GM19238 (cell line): ENCODE data around the gene SERPINE3.

Experiments used
- DNase-seq: peaks from one replicate; pipeline ENCODE4 v3.0.0; 2011; ENCODE audit warnings: low spot score; ENCODE audit not compliant: insufficient read length

Gene SERPINE3

DNA sequence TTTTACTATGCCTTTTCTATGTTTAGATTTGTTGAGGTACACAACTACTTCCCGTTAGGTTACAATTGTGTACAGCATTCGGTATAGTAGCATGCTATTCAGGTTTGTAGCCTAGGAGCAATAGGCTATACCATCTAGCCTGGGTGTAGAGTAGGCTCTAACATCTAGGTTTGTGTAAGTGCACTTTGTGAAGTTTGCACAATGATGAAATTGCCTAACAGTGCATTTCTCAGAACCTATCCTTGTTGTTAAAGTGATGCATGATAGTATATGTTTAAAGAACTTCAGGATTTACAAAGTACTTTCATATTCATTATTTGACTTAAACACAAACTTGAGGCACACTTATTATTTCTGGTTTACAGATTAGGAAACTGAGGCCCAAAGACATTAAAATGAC lies 11.5 kb upstream of the SERPINE3 start:
- no peak for DNase-seq

DNA sequence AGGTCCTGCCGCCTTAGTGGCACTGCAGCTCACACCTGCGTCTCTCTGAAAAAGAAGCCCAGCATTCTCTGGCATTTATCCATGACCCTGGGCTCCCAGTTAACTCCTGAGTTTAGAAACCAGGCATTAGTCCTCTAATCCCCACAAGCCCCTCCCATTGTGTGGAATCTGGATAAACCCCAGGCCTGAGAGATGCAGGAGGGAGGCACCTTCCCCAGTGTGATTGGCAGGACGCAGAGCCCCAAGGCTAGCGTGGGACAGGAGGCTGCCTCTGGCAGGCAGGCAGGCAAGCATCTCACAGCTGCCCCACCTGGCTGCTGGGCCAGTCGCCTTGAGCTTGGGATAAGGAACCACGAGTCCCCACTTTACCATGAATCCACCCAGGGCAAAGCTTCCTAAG lies 11.0 kb upstream of the SERPINE3 start:
- DNase-seq, result no peak

DNA sequence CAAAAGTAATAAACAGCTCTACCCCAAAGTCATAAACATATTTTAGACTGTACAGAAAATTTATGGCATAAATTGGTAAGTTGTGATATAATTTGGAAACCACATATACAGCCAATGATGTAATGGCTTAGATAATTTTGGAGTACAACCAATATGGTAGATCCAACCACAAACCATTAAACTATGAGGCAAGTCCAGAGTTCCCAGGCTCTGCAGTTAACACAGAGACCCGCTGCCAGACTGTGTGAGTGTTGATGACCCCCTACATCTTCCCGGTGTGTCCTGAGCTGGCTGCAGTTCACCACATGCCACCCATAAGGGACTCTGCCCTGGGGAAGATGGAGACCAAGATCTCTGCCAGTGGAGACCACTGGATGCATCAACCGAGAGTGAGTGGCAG lies 9.9 kb upstream of the SERPINE3 start:
- DNase-seq, result no peak

DNA sequence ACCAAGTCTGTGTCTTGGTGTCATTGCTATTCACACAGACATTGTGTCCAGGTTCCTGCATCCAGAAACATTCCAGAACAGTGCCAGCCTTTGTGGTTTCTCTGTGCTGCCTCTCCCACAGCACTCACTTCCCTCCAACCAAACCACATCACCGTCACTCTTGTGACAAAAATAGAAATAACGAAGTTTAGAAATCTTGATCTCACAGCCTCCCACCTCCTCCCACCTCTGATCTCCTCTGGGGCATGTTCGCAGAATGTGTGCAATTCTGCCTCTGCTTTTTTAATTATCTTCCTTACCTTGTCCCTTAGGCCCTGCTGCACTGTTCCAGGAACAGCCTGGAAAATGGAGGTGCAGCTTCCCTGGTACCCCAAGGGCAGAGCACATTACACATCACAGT lies 8.7 kb upstream of the SERPINE3 start:
- no peak for DNase-seq

DNA sequence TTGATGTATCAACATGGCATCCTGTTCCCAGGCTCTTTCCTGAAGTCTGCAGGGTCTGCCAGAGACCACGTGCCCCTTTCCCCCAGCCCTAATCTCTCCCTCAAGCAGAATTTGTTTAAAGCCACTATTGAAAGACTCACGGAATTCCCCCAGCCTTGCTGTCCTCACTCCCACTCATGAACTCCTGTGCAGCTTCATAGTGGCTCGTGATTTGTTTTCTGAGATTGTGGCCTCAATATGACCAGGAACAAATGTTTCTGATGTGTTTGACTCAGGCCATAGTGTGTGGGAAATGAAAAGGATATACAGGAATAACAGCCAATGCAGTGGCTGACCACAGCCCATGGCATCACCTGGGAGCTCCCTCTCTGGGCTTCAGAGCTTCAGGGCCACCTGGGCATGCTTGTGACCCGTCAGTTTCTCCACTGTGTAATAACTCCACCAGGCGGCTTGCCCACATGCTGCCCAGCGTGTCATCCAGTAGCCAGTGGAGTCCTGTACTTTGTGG lies 8.1 kb upstream of the SERPINE3 start:
- DNase-seq, result no peak

DNA sequence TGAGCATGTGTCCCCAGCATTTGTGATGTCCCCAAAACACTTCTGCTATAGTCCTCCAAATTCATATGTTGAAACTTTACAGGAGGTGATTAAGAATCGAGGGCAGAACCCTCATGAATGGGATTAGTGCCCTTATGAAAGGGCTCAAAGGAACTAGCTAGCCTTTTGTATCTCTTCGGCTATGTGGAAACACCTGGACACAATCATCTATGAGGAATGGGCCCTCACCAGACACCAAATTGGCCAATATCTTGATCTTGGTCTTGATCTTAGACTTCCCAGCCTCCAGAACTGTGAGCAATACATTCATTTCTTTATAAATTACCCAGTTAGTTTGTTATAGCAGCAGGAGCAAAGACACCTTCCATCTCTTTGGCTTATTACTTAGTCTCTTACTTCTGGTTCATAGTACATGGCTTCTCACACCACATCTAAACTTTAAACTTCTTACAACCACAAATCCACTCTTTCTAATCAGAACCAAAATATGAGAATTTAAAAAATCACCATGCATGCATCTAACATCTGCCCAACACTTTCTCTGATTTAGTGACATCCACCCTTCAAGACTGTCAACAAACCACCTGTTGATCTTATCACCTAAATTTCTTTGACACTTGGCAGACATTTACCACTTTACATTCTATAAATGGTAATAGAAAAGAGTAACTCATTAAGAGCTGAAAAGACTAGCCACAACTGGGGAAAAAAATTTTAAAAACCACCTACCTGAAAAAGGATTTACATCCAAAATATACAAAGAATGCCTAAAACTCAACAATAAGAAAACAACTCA lies 6.7 kb upstream of the SERPINE3 start:
- DNase-seq, result no peak

DNA sequence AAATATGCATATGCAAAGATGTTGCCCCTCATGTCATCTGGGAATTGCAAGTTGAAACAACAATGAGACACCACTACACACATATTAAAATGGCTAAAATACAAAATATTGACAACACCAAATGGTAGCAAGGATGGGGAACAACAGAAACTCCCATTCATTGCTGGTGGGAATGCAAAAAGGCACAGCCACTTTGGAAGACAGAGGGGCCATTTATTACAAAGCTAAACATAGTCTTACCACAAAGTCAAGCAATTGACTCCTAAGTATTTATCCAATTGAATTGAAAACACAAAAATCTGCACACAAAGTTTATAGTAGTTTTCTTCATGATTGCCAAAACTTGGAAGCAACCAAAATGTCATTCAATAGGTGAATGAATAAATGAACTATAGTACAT lies 6.1 kb upstream of the SERPINE3 start:
- no peak for DNase-seq

DNA sequence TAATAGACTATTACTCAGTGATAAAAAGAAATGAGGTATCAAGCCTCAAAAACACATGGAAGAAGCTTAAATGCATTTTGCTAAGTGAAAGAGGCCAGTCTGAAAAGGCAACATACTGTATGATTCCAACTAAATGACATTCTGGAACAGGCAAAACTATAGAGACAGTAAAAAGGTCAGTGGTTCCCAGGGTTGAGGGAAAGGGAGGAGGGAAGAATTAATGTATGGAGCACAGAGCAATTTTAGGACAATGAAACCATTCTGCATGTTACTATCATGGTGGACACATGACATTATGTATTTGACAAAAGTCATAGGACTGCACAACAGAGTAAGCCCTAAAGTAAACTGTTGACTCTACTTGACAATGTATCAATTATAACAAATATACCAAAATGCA lies 5.7 kb upstream of the SERPINE3 start:
- DNase-seq, result no peak

DNA sequence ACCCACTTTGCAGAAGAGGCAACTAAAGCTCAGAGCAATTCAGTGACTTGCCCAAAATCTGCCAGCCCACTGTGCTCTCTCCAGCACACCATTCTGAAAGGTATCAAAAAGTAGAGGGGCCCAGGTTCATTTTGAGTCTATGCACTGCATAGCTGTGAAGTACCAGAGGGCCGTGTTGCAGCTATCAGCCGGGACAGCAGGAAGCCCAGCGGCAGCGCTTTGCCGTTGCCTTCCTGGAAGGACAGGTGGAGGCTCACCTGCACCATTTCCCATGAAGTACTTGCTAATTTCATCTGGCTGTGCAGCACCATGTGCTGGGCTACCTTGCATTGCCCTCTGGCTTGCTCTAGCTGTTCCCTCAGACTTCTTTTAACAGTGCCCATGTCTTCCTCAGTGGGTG lies 2.7 kb upstream of the SERPINE3 start:
- DNase-seq, result no peak

DNA sequence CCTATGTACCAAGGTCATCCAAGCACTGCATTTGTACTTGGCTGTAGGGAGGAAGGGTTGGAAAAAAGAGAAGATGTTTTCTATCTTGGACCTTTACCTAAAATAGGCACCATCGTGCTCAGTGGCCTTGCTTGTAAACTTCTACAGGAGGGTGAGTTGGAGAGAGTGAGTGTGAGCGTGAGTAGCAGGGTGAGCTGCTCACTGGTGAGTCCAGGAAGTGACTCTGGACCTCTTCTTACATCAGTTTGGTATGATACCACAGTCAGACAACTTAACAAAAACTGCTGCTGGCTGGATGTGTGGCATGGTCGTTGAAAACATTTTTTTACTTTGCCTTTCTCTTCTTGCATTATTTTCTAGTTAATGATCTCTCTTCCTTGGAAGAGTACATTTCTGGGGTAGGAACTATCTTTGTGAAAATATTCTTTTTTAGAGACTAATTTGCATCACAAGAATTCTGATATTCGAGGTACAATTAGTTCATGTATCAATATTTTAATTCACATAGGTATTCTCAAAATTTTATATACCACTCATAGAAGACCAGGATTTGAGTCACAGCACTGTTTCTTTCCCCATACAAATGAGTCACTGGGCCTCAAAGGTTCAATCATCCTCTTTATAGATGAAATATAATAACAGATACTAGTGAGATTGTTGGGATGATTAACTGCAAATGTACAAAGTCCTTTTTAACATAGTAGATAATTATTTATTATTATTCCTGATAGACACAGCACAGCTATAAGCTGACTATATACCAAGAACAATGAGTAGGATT lies 651 bp downstream of the SERPINE3 start:
- no peak for DNase-seq

DNA sequence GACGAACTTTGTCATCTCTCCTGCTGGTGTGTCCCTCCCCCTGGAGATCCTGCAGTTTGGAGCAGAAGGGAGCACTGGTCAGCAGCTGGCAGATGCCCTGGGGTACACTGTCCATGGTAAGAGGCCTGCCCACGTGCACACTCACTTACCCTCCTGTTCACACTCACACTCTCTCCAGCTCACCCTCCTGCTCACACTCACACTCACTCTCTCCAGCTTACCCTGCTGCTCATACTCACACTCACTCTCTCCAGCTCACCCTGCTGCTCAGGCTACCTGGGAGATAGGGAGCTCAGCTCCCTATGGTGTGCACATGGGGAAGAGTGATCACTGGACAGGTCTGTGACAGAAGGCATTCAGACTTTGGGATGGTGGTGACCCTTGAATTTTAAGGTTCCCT lies 1.7 kb downstream of the SERPINE3 start:
- DNase-seq, result no peak

DNA sequence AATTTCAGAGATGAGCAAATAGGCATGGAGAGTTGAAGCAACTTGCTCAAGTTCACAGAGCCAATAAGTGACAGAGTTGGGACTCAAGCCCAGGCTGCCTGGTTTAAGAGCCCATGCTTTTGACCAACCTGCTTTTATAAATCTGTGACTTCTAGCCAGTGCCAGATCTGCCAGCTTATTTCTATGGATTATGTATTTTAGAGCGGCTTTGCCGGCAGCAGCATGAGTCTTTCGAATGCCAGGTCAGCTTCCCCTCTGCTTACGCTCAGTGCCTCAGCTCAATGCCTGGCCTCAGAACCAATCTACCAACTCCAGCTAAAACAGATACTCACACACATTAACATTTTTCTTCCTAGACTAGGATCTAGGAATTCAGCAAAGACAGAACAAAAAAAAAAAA lies 2.3 kb downstream of the SERPINE3 start:
- no peak for DNase-seq

DNA sequence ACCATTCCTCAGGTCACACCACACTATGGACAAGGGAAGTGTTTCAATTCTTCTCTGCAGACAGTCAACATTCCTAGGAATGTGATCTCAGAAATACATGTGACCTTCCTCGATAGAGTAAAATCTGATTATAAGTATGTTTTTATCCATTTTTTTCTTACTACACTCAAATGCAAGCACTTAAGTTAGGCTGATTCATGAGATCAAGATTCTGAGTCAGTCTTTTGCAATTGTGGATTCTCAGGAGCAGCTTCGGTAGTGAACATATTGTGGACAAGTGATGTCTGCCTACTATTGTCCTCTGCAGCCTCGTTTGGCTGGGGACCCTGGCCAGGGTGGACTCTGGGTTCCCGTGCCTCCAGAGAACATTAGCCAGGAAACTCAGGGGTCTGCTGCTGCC lies 3.2 kb downstream of the SERPINE3 start:
- no peak for DNase-seq

DNA sequence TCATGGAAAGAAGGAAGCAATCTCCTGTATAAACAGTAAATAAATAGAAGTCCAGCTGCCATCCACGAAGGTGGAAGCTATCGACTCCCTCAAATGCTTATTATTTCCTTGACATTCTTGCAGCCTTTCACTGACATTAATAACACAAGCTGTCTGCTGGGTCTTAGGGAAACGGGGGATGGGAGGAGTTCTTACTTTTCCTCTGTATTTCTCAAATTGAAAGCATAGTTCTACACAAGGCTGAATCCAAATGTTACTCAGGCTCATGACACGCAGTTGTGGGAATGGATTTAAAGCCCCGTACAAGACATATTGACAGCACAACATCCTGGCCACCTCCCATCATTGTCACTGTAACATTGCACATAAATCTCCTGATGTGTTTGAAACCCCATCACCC lies 4.0 kb downstream of the SERPINE3 start:
- DNase-seq, result no peak

DNA sequence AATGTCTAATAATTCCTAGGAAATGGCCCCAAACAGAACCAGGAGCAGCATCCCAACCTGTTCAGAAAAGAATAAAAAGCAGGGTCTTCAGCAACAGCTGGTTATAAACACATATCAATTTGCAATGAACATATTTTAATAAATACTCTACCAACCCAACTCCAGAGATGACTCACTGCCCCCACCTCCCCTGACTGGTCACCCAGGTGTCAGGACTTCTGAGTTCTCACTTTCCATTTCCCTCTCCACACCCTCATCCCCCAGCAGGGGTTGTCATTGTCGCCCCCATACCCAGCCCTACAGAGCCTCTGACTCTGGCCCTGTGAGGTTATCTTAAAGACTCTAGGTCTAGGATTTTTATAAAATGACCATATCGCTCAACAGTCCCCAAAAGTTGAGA lies 6.9 kb downstream of the SERPINE3 start:
- DNase-seq, result no peak

DNA sequence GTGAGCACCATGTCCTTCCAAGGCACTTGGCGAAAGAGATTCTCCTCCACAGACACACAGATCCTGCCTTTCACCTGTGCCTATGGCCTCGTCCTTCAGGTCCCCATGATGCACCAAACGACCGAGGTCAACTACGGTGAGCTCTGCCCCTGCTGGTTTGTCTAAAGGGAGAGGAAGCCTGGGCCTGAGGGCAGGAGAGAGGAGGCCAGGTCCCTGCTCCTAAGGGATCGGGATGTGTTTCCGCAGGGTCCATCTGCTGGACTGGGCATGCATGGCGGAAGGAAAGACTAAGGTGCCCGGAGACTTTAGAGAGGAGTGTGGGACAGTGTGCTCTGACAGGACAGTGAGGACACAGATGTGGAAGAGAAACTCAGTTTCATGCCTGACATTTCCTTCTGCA lies 7.6 kb downstream of the SERPINE3 start:
- DNase-seq, result no peak

DNA sequence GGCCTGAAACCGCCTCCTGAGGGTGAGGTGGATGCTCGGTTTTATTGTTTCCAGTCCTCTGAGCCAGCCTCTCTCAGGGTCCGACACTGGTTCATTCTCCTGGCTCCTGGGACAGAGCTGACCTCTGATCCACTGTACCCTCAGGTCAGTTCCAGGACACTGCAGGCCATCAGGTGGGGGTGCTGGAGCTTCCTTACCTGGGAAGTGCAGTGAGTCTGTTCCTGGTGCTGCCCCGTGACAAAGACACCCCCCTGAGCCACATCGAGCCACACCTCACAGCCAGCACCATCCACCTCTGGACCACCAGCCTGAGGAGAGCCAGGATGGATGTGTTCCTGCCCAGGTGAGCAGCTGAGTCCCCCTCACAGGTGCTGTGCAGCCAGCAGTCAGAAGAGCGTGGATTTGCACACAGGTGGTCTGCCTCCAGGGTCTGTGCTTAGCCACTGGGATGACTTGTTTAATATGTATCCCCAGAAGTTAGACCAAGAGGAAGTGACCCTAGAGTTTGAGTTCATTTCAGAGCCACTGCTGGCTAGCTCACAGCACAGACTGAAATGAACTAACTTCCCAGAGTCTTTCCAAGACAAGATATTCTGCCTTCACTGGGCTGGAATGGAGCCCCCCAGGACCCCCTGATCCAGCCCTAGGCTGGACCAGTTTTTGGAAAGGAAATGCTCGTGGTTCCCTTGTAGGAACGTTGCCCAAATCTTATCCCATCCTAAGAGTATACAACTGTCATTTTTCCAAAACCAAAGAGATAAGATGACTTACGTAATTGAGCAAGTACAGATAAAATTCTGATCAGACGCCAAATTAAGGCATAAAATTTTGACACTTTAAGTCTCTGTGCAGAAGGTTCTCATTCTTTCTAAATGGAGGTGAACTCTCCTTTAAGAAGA lies 8.8 kb downstream of the SERPINE3 start:
- DNase-seq, result no peak

DNA sequence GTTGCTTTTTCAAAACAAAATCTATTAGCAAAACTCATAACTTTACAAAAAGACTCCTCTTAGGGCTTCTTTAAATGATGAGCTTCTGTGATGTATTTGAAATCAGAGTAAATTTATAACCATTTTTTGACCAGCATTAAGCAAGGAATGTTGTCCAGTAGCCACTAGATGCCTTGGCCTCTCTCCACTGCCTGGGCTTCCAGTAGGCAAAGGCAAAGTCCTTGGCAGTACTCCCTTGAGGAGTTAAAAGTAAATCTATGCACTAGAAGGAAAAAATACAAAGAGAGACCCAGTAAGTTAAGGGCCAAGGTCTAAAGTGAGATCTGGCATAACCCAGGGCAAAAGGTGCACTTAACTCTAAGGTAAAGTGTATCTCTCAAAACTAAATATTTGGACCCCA lies 9.5 kb downstream of the SERPINE3 start:
- DNase-seq, result no peak

DNA sequence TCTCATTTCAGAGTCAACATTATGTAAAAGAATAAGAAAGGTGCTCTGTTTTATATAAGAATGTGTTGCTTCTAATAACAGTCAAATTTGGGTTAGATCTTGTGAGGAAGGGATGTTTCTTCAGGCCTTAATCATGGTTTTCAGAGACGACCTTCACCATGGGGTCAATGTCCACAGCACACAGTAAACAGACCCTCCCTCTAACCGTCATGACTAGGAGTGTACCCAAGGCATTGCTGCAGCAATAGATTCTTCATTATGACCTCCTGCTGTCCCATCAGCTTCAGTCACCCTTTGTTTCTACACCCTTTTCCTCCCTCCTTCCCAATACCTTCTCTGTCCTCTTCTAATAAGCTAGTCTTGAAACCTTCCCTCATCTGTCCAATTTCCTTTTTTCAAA lies 15.7 kb downstream of the SERPINE3 start:
- no peak for DNase-seq

DNA sequence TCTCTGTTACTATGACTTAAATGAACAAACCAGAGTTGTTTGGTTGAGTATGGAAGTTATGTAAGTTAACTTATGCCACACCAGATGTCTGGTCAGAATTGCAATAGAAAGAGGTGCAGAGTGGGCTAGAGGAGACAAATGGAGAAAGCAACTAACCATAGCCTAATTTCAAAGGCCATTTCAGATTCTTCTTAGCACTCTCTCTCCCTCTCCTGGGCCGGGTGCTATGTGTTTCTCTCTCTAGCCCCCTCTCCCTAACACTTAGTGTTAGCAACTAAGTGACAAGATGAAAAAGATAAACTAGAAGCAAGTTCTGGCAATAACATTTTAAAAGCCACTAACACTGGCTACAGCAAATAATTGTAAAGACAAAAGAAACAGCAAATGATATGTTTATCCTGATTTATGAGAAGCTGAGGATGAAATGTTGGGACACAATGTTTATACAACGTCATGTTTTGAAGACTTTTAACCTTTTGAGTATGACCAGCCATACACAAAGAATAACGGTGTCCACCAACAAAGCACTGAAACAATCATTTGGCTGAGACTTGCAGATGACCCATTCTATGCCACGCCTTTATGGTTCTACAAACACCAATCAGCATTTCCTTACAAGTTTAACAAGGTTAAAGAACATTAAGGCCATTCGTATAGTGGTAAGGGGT lies 18.6 kb downstream of the SERPINE3 start:
- no peak for DNase-seq

DNA sequence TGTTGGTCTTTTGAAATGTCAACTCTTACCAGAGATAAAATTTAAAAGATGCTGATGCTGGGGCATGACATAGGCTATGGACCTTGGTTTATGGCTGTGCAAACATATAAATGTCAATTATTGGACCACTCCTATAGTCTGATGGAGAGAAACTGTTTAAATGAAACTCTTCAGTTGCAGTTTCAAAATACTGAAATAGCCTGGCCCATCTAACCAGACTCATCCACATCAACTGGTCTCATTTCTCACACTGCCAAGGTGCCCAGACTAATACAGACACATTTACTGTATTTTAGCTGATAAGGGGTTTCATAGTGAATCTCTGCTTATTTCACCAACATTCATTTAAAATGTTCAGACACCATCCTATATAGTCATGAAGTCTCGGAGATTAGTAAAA lies 19.9 kb downstream of the SERPINE3 start:
- no peak for DNase-seq
